HEK293T (cell line): Measurements from ENCODE around the gene NNT.

Experiments used
- CTCF ChIA-PET: fragments of 350-600 bp; formaldehyde crosslinking; extraction: SDS; loops from one replicate; lab custom pipeline; 2021; ENCODE audit warnings: antibody characterized with exemption, inconsistent platforms; lab: Yijun Ruan, JAX
- POLR2A ChIA-PET: fragments of 350-600 bp; formaldehyde crosslinking; extraction: SDS; loops from one replicate; lab custom pipeline; 2020; ENCODE audit warnings: antibody characterized with exemption, inconsistent platforms; lab: Yijun Ruan, JAX
- DNase-seq: peaks from one replicate; pipeline ENCODE4 v3.0.0; 2012; ENCODE audit warnings: mixed read lengths; ENCODE audit errors: extremely low spot score
- ARNT ChIP-seq: fragments of 450-650 bp; IDR thresholded peaks from 2 replicates; pipeline ENCODE4 v1.6.1; 2017; ENCODE audit warnings: mild to moderate bottlenecking
- BHLHE40 ChIP-seq: fragments of 450-650 bp; IDR thresholded peaks from 2 replicates; pipeline ENCODE4 v1.6.1; 2016; ENCODE audit warnings: mild to moderate bottlenecking, moderate library complexity, borderline replicate concordance
- CTBP1 ChIP-seq: fragments of 450-650 bp; IDR thresholded peaks from 2 replicates; pipeline ENCODE4 v1.6.1; 2016; ENCODE audit warnings: borderline replicate concordance
- ELF4 ChIP-seq: fragments of 450-650 bp; IDR thresholded peaks from 2 replicates; pipeline ENCODE4 v1.6.1; 2017; ENCODE audit warnings: antibody characterized with exemption
- FOXA1 ChIP-seq: fragments of 450-650 bp; IDR thresholded peaks from 2 replicates; pipeline ENCODE4 v1.6.1; 2016; ENCODE audit warnings: mild to moderate bottlenecking
- FOXK2 ChIP-seq: fragments of 450-650 bp; IDR thresholded peaks from 2 replicates; pipeline ENCODE4 v1.6.1; 2016; ENCODE audit warnings: mild to moderate bottlenecking
- FOXM1 ChIP-seq: fragments of 450-650 bp; IDR thresholded peaks from 2 replicates; pipeline ENCODE4 v1.6.1; 2017; ENCODE audit warnings: mild to moderate bottlenecking, borderline replicate concordance
- HDGF ChIP-seq: fragments of 450-650 bp; IDR thresholded peaks from 2 replicates; pipeline ENCODE4 v1.6.1; 2017; ENCODE audit warnings: antibody characterized with exemption, borderline replicate concordance
- L3MBTL2 ChIP-seq: fragments of 450-650 bp; conservative IDR thresholded peaks from 2 replicates; pipeline ENCODE4 v1.6.1; 2016; ENCODE audit warnings: mild to moderate bottlenecking
- LEF1 ChIP-seq: fragments of 450-650 bp; IDR thresholded peaks from 2 replicates; pipeline ENCODE4 v1.6.1; 2017; ENCODE audit warnings: mild to moderate bottlenecking, borderline replicate concordance
- NFRKB ChIP-seq: fragments of 450-650 bp; IDR thresholded peaks from 2 replicates; pipeline ENCODE4 v1.6.1; 2016; ENCODE audit warnings: mild to moderate bottlenecking, moderate library complexity
- PKNOX1 ChIP-seq: fragments of 450-650 bp; IDR thresholded peaks from 2 replicates; pipeline ENCODE4 v1.6.1; 2016
- SP1 ChIP-seq: fragments of 450-650 bp; IDR thresholded peaks from 2 replicates; pipeline ENCODE4 v1.6.1; 2017
- SUZ12 ChIP-seq: fragments of 450-650 bp; IDR thresholded peaks from 2 replicates; pipeline ENCODE4 v1.6.1; 2016; ENCODE audit warnings: mild to moderate bottlenecking
- TARDBP ChIP-seq: fragments of 450-650 bp; IDR thresholded peaks from 2 replicates; pipeline ENCODE4 v1.6.1; 2016
- ZNF384 ChIP-seq: fragments of 450-650 bp; IDR thresholded peaks from 2 replicates; pipeline ENCODE4 v1.6.1; 2016

The NNT gene

DNA sequence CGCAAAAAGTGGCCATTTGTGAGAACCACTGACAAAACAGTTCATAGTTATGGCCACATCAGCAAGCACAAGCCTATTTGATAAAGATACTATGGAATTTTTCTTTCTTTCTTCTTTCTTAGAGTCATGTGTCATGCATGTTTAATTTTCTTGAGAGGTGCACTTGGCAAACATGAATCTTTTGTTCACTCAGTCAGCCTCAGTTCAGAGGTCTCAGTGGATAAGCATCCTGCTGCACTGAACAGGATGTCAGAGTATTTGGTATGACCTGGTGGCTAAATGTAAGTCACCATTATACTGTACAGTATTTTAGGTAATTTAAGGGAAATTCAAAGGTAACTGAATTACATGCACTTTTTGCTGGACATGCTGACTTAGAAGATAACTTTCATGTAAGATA is 5.4 kb downstream of the NNT start:
- ChIA-PET CTCF (no interaction called here), POLR2A (no interaction called here)
- no peak for TF ChIP-seq FOXK2
- no peak for TF ChIP-seq FOXA1
- no peak for TF ChIP-seq BHLHE40
- TF ChIP-seq HDGF = no peak
- TF ChIP-seq CTBP1 = no peak
- TF ChIP-seq ZNF384 = no peak
- no peak for TF ChIP-seq LEF1
- no peak for TF ChIP-seq ELF4
- TF ChIP-seq SP1 = no peak
- no peak for TF ChIP-seq ARNT
- TF ChIP-seq SUZ12 = no peak
- no peak for TF ChIP-seq L3MBTL2
- TF ChIP-seq TARDBP = no peak
- no peak for TF ChIP-seq PKNOX1
- no peak for TF ChIP-seq NFRKB
- no peak for TF ChIP-seq FOXM1
- DNase-seq = no peak

GRCh38 chr5:43609752-43610151 is 6.8 kb downstream of the NNT start:
- CTCF ChIA-PET = interaction anchor here (0.8 to 1.5 kb wide), 2 partner anchors 22 to 23 kb away, joined by 3 to 9 read pairs; no protein-coding TSS in a partner anchor
- TF ChIP-seq SP1 (no peak), FOXM1 (no peak), NFRKB (no peak), HDGF (no peak), BHLHE40 (no peak), CTBP1 (no peak), ARNT (no peak), FOXA1 (no peak)
- peak; percentile 13 for DNase-seq
- POLR2A ChIA-PET = no interaction called here

GRCh38 chr5:43613370-43613769 is 10.4 kb downstream of the NNT start:
- CTCF ChIA-PET = interaction anchor here (1.5 kb wide), 1 partner anchor 18 kb away, joined by 5 read pairs; no protein-coding TSS in a partner anchor
- POLR2A ChIA-PET = interaction anchor here (1.0 kb wide), 1 partner anchor 98 kb away, joined by 3 read pairs; the partner anchor contains the start of gene C5orf34
- TF ChIP-seq ARNT = no peak
- TF ChIP-seq BHLHE40 = no peak
- no peak for TF ChIP-seq ZNF384
- DNase-seq = no peak

DNA sequence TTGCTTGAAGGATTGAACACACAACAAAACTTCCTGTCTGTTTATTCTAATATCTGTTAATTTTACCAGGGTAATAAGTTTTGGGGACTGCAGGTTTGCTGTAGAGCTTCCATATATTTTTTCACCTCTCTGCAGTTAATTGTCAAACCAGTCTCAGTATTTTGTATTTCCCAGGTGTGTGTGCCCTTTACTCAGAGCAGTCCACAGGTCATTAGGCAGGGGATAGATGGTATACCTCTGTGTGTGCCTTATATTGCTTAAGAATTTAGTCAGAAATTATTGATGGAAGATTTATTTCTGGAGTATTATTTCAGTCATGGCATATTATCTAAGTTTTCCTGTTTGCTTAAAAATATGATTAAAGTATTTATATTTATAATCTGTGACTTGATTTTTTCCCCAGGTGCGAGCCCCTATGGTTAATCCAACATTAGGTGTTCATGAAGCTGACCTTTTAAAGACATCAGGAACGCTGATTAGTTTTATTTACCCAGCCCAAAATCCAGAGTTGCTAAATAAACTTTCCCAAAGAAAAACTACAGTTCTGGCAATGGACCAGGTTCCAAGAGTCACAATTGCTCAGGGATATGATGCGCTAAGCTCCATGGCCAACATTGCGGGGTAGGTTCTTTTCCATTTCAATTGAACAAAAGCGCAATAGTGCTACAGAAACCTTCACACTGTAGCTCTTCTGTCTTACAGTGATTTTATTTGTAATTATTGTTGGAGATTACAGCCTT is 12.6 kb downstream of the NNT start:
- ChIA-PET POLR2A (interaction anchor here (1.5 kb wide), 1 partner anchor 12 kb away, joined by 3 read pairs; no protein-coding TSS in a partner anchor), CTCF (interaction anchor here (1.2 kb wide), 1 partner anchor 15 kb away, joined by 3 read pairs; no protein-coding TSS in a partner anchor)
- no peak for TF ChIP-seq LEF1
- no peak for TF ChIP-seq FOXK2
- no peak for TF ChIP-seq CTBP1
- TF ChIP-seq BHLHE40 = no peak
- no peak for TF ChIP-seq SUZ12
- no peak for TF ChIP-seq TARDBP
- TF ChIP-seq FOXA1 = no peak
- no peak for TF ChIP-seq ARNT
- no peak for TF ChIP-seq SP1
- TF ChIP-seq PKNOX1 = no peak
- TF ChIP-seq FOXM1 = no peak
- TF ChIP-seq ZNF384 = no peak
- no peak for TF ChIP-seq NFRKB
- TF ChIP-seq L3MBTL2 = no peak
- TF ChIP-seq HDGF = no peak
- TF ChIP-seq ELF4 = no peak
- no peak for DNase-seq

GRCh38 chr5:43616535-43616934 is 13.6 kb downstream of the NNT start:
- ChIA-PET POLR2A (interaction anchor here (1.2 to 1.5 kb wide), 2 partner anchors 13 to 14 kb away, joined by 3 to 6 read pairs; partner anchors contain the start of gene NNT), CTCF (interaction anchor here (1.2 kb wide), 1 partner anchor 14 kb away, joined by 3 read pairs; no protein-coding TSS in a partner anchor)
- no peak for DNase-seq
- no peak for TF ChIP-seq ELF4

GRCh38 chr5:43619380-43619779 is 16.4 kb downstream of the NNT start:
- TF ChIP-seq ZNF384 = no peak
- TF ChIP-seq HDGF = no peak
- TF ChIP-seq FOXK2 = no peak
- no peak for TF ChIP-seq BHLHE40
- TF ChIP-seq ARNT = no peak
- no peak for TF ChIP-seq FOXM1
- no peak for TF ChIP-seq PKNOX1
- no peak for TF ChIP-seq NFRKB
- no peak for TF ChIP-seq LEF1
- TF ChIP-seq TARDBP = no peak
- no peak for DNase-seq
- POLR2A ChIA-PET = no interaction called here
- CTCF ChIA-PET = interaction anchor here (1.9 kb wide), 1 partner anchor 12 kb away, joined by 7 read pairs; no protein-coding TSS in a partner anchor
